Activated T-cell treated with anti-CD3 and anti-CD28 coated beads, Interleukin-2, amount 50 U/mL, for 4 hours (primary cell): Measurements from ENCODE around the gene ALKBH5. TPM values are rescaled to one million over a fixed set of nuclear protein-coding genes. Genes with fewer than 3 reads are reported as not detected.

ENCODE experiments used
- ATAC-seq, 2 donors: fragments of 200-7000 bp; cut with Tn5 transposase; one replicate each; pipeline ENCODE4 v1.10.0; 2021
- DNase-seq: peaks from one replicate; pipeline ENCODE4 v3.0.0-alpha.2; 2020
- H3K27me3 Mint-ChIP-seq: one replicate; pipeline ENCODE4 v1.8.0; 2021; ENCODE audit warnings: low read depth, mixed read lengths
- H3K36me3 Mint-ChIP-seq: one replicate; pipeline ENCODE4 v1.8.0; 2022; ENCODE audit warnings: mixed read lengths; ENCODE audit not compliant: insufficient read depth
- H3K4me1 Mint-ChIP-seq: one replicate; pipeline ENCODE4 v1.8.0; 2021; ENCODE audit warnings: low read depth, mixed read lengths
- H3K4me3 Mint-ChIP-seq: one replicate; pipeline ENCODE4 v1.8.0; 2021; ENCODE audit warnings: mild to moderate bottlenecking, moderate library complexity, mixed read lengths
- H3K9me3 Mint-ChIP-seq: one replicate; pipeline ENCODE4 v1.8.0; 2021; ENCODE audit warnings: mixed read lengths
- total RNA-seq, 3 donors: library from RNA; stranded (reverse); gene quantifications; one replicate each; pipeline ENCODE4 v1.2.1, GENCODE V29; 2021

Gene ALKBH5
- total RNA-seq, 3 donors from 2014 or later, result 112 to 120 (median 114) TPM

- Mint-ChIP-seq H3K27me3 (no peaks in the 10 kb centered on the region), H3K4me3 (no peak overlapping the region), H3K4me1 (no peaks in the 10 kb centered on the region), H3K36me3 (no peaks in the 10 kb centered on the region), H3K9me3 (no peaks in the 10 kb centered on the region)
- ATAC-seq, result no peak
- no peak for DNase-seq
Observed at GRCh38 chr17:18146980-18147379, 36.6 kb upstream of the ALKBH5 start.

GRCh38 chr17:18148586-18148985, 35.0 kb upstream of the ALKBH5 start:
- DNase-seq, result no peak
- H3K9me3 Mint-ChIP-seq, result no peaks in the 10 kb centered on the region
- H3K36me3 Mint-ChIP-seq, result no peaks in the 10 kb centered on the region
- ATAC-seq, result no peak
- H3K4me3 Mint-ChIP-seq, result no peak overlapping the region
- H3K4me1 Mint-ChIP-seq, result peaks cover under 1% of the 10 kb centered on the region
- H3K27me3 Mint-ChIP-seq, result no peaks in the 10 kb centered on the region

DNA sequence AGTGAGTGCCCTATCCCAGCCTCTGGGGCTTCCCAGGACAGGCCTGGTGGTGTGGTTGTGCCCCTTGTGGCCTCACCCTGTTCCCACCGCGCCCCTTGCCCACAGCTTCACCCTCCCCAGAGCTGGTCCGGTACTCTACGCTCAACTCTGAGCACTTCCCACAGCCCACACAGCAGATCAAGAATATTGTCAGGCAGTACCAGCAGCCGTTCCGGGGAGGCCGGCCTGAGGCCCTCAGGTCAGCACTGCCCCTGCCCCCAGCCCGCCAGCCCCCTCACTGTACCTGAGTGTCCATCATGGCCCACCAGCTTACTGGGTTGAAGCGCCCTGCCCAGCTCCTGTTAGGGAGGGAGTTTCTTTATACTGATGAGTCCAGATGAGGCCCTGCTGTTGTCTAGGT, 32.3 kb upstream of the ALKBH5 start:
- ATAC-seq (no peak), DNase-seq (no peak)
- Mint-ChIP-seq H3K4me3 (no peak overlapping the region), H3K4me1 (peaks cover 7% of the 10 kb centered on the region), H3K36me3 (no peaks in the 10 kb centered on the region), H3K9me3 (no peaks in the 10 kb centered on the region), H3K27me3 (no peaks in the 10 kb centered on the region)

GRCh38 chr17:18155179-18155578, 28.4 kb upstream of the ALKBH5 start:
- Mint-ChIP-seq H3K4me3 (no peak overlapping the region), H3K27me3 (no peaks in the 10 kb centered on the region), H3K9me3 (no peaks in the 10 kb centered on the region), H3K4me1 (peaks cover 19% of the 10 kb centered on the region), H3K36me3 (no peaks in the 10 kb centered on the region)
- DNase-seq (no peak), ATAC-seq (no peak)

- no peak for DNase-seq
- no peaks in the 10 kb centered on the region for H3K27me3 Mint-ChIP-seq
- H3K4me3 Mint-ChIP-seq, result no peak overlapping the region
- H3K9me3 Mint-ChIP-seq, result no peaks in the 10 kb centered on the region
- no peak for ATAC-seq
- peaks cover 19% of the 10 kb centered on the region for H3K4me1 Mint-ChIP-seq
- H3K36me3 Mint-ChIP-seq, result no peaks in the 10 kb centered on the region
Observed at GRCh38 chr17:18156171-18156975, 27.3 kb upstream of the ALKBH5 start.

- H3K4me3 Mint-ChIP-seq, result no peak overlapping the region
- H3K4me1 Mint-ChIP-seq, result peaks cover 19% of the 10 kb centered on the region
- ATAC-seq, result no peak
- no peak for DNase-seq
- no peaks in the 10 kb centered on the region for H3K36me3 Mint-ChIP-seq
- no peaks in the 10 kb centered on the region for H3K27me3 Mint-ChIP-seq
- H3K9me3 Mint-ChIP-seq, result no peaks in the 10 kb centered on the region
Observed at GRCh38 chr17:18156976-18157280, 26.7 kb upstream of the ALKBH5 start.

- H3K4me3 Mint-ChIP-seq, result no peak overlapping the region
- DNase-seq, result no peak
- H3K36me3 Mint-ChIP-seq, result no peaks in the 10 kb centered on the region
- peaks cover 19% of the 10 kb centered on the region for H3K4me1 Mint-ChIP-seq
- no peak for ATAC-seq
- no peaks in the 10 kb centered on the region for H3K9me3 Mint-ChIP-seq
- no peaks in the 10 kb centered on the region for H3K27me3 Mint-ChIP-seq
Observed at GRCh38 chr17:18157354-18157985, 26.2 kb upstream of the ALKBH5 start.

- Mint-ChIP-seq H3K36me3 (no peaks in the 10 kb centered on the region), H3K4me3 (peak overlapping the region; percentile 77), H3K4me1 (peaks cover 19% of the 10 kb centered on the region), H3K27me3 (no peaks in the 10 kb centered on the region), H3K9me3 (no peaks in the 10 kb centered on the region)
- peak; percentile 95 for DNase-seq
- peak; percentile 74 to 77 for ATAC-seq
Observed at GRCh38 chr17:18158022-18158600, 25.5 kb upstream of the ALKBH5 start.

- Mint-ChIP-seq H3K4me3 (no peak overlapping the region), H3K4me1 (peaks cover 12% of the 10 kb centered on the region), H3K36me3 (no peaks in the 10 kb centered on the region), H3K27me3 (no peaks in the 10 kb centered on the region), H3K9me3 (no peaks in the 10 kb centered on the region)
- DNase-seq (no peak), ATAC-seq (no peak)
Observed at GRCh38 chr17:18159551-18160120, 24.0 kb upstream of the ALKBH5 start.

GRCh38 chr17:18160128-18160856, 23.3 kb upstream of the ALKBH5 start:
- Mint-ChIP-seq H3K27me3 (no peaks in the 10 kb centered on the region), H3K4me1 (peaks cover 12% of the 10 kb centered on the region), H3K9me3 (no peaks in the 10 kb centered on the region), H3K36me3 (no peaks in the 10 kb centered on the region), H3K4me3 (no peak overlapping the region)
- ATAC-seq (no peak), DNase-seq (no peak)

GRCh38 chr17:18161207-18162145, 22.2 kb upstream of the ALKBH5 start:
- Mint-ChIP-seq H3K9me3 (no peaks in the 10 kb centered on the region), H3K36me3 (no peaks in the 10 kb centered on the region), H3K27me3 (no peaks in the 10 kb centered on the region), H3K4me3 (no peak overlapping the region), H3K4me1 (peaks cover 10% of the 10 kb centered on the region)
- no peak for DNase-seq
- no peak for ATAC-seq

DNA sequence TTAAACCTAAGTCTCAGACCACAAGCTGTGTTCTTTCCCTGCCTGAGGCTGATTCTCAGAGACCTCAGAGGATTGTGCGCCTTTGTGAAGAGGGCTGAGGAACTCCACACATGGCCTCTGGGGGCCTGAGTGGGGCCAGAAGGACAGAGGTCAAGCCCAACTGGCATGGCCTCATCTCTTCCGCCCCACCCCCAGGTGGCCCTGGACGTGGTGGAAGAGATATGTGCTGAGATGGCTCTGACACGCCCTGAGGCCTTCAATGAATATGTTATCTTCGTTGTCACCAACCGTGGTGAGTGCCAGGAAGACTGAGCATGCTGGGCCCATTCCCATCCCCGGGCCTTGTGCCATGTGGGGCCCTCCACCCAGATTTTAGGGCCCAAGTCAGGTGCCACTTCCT, 20.1 kb upstream of the ALKBH5 start:
- DNase-seq, result no peak
- peaks cover 6% of the 10 kb centered on the region for H3K4me1 Mint-ChIP-seq
- H3K4me3 Mint-ChIP-seq, result no peak overlapping the region
- ATAC-seq, result no peak
- H3K36me3 Mint-ChIP-seq, result no peaks in the 10 kb centered on the region
- no peaks in the 10 kb centered on the region for H3K27me3 Mint-ChIP-seq
- no peaks in the 10 kb centered on the region for H3K9me3 Mint-ChIP-seq

DNA sequence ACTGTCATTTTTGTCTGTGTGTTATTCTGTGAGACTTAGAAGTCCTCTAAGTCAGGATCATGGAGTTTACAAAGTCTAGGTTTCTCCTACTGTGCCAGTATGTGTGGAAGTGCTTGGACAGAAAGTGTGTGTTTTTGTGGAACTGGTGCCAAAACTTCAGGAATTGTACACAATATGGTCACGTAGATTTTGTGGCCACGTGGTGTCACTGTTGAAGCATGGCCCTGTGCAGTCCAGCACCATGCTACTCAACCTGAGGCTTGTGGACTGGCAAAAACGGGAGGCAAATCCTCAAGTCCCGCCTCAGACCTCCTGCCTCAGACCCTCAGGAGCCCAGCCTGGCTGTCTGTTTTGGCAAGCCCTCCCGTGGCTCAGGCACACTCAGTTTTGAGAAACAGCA, 16.7 kb upstream of the ALKBH5 start:
- ATAC-seq, result no peak
- no peaks in the 10 kb centered on the region for H3K4me1 Mint-ChIP-seq
- no peak overlapping the region for H3K4me3 Mint-ChIP-seq
- H3K27me3 Mint-ChIP-seq, result no peaks in the 10 kb centered on the region
- H3K36me3 Mint-ChIP-seq, result no peaks in the 10 kb centered on the region
- no peaks in the 10 kb centered on the region for H3K9me3 Mint-ChIP-seq
- DNase-seq, result no peak
